ENCODE data around the gene ARHGEF2. TPM values are rescaled to one million over a fixed set of nuclear protein-coding genes. Genes with fewer than 3 reads are reported as not detected.

The ARHGEF2 gene
- total and polyA plus RNA-seq, 9 of the 15 experiments (the other 6 are each of a cell fraction or from before 2014, with no cell fraction given) = 7.1 to 162 (median 62.2) TPM

- POLR2A ChIA-PET = interaction anchor here (0.7 to 1.2 kb wide), 3 partner anchors 18 to 91 kb away, joined by 3 to 4 read pairs (median 3); partner anchors contain the start of gene KHDC4
- TF ChIP-seq RB1 (IDR thresholded peaks at IDR 0.05; ENCODE audit: low read depth) = peak; percentile 30; the same call in 1 of the 2 replicates
- peak in 1 of 2 experiments; percentile 66; a peak in 2 of 4 replicates for TF ChIP-seq MAZ (CRISPR knock-in tag; conservative IDR thresholded peaks at IDR 0.05 in 1 of 2, IDR thresholded peaks at IDR 0.05 in 1 of 2)
- TF ChIP-seq MYC (IDR thresholded peaks at IDR 0.05; ENCODE audit: low read depth, low read length) = 0 out of 2 replicates have a peak, but pooled peaks have one; percentile 48
- TF ChIP-seq MYC (CRISPR knock-in tag; IDR thresholded peaks at IDR 0.05; ENCODE audit: borderline replicate concordance, low read depth) = no peak
- TF ChIP-seq SRF (CRISPR knock-in tag; IDR thresholded peaks at IDR 0.05) = peak in 1 of 2 experiments; percentile 6; a peak in 1 of 4 replicates
- TF ChIP-seq FOXK2 (conservative IDR thresholded peaks at IDR 0.05 in 1 of 2, IDR thresholded peaks at IDR 0.05 in 1 of 2; ENCODE audit: low read depth in 2 of 2) = no peak
- peak; percentile 28; the same call in 1 of the 2 replicates for TF ChIP-seq SMAD4 (CRISPR knock-in tag; conservative IDR thresholded peaks at IDR 0.05)
- 0 out of 2 replicates have a peak, but pooled peaks have one; percentile 3 for TF ChIP-seq STAG1 (CRISPR knock-in tag; IDR thresholded peaks at IDR 0.05; ENCODE audit: borderline replicate concordance)
- TF ChIP-seq HDAC2 (IDR thresholded peaks at IDR 0.05) = 0 out of 2 replicates have a peak, but pooled peaks have one; percentile 11
- TF ChIP-seq SMC3 (conservative IDR thresholded peaks at IDR 0.05; ENCODE audit: insufficient read depth, low read depth, low read length) = peak; percentile 62
- TF ChIP-seq CXXC5 (CRISPR knock-in tag; IDR thresholded peaks at IDR 0.05) = 0 out of 2 replicates have a peak, but pooled peaks have one; percentile 23
- TF ChIP-seq RCOR1 (IDR thresholded peaks at IDR 0.05; ENCODE audit: borderline replicate concordance in 1 of 2, low read depth in 2 of 2, low read length in 2 of 2) = peak in 1 of 2 experiments; percentile 47; a peak in 1 of 4 replicates
- peak; percentile 36 to 64 for TF ChIP-seq RAD21 (CRISPR knock-in tag; conservative IDR thresholded peaks at IDR 0.05 in 1 of 2, IDR thresholded peaks at IDR 0.05 in 1 of 2)
- TF ChIP-seq ZBTB7A (IDR thresholded peaks at IDR 0.05; ENCODE audit: borderline replicate concordance, control insufficient read depth, low read depth, low read length) = peak; percentile 53; the same call in 1 of the 2 replicates
Observed at GRCh38 chr1:156025876-156026275, 47.5 kb upstream of the ARHGEF2 start.

More at GRCh38 chr1:156025876-156026275, 47.5 kb upstream of the ARHGEF2 start:
- 4% methylated on average over 9 of the region's 9 CpGs for WGBS (ENCODE audit: insufficient coverage, low coverage, missing lambda C conversion rate)
- CTCF ChIA-PET (ENCODE audit: low intra/inter-chr PET ratio) = interaction anchor here (0.6 to 0.7 kb wide), 2 partner anchors 40 to 293 kb away, joined by 3 to 5 read pairs; no protein-coding TSS in a partner anchor
- DNase-seq (ENCODE audit: extremely low read depth in 1 of 4, low spot score in 3 of 4) (peak; percentile 47 to 73 (median 64)), FAIRE-seq (peak; percentile 70), ATAC-seq (peak; percentile 99)
- H3K27ac ChIP-seq (ENCODE audit: extremely low read depth, low read depth, low read length) = no peak overlapping the region
- H3K9me1 ChIP-seq (ENCODE audit: control insufficient read depth, insufficient read depth, low read length) = no peaks in the 10 kb centered on the region
- no peaks in the 10 kb centered on the region for H3K9me3 ChIP-seq (replicated peaks; ENCODE audit: control insufficient read depth, insufficient read depth, low read depth, low read length)
- no TSS peak for BruUV-seq (replicated peaks)
- no peaks in the 10 kb centered on the region for H3K27me3 ChIP-seq (ENCODE audit: control insufficient read depth in 2 of 2, insufficient read depth in 2 of 2, low read length in 2 of 2)
- intact Hi-C loops (cut with micrococcal nuclease) = loop anchor here (5.0 kb wide), 1 partner anchor 41 kb away; no protein-coding TSS in a partner anchor
- H3K36me3 ChIP-seq (ENCODE audit: control insufficient read depth, insufficient read depth, low read length) = no peaks in the 10 kb centered on the region
- peaks cover 4 to 6% of the 10 kb centered on the region in 2 experiments; a peak in 3 of 5 replicates for H3K4me1 ChIP-seq (replicated peaks in 1 of 2; ENCODE audit: control insufficient read depth in 2 of 2, insufficient read depth in 2 of 2, low read length in 2 of 2)
- in situ Hi-C loops (cut with MboI) = no loop called here
- peak overlapping the region in 1 of 2 experiments; percentile 83; a peak in 1 of 4 replicates for H3K9ac ChIP-seq (ENCODE audit: insufficient read depth in 1 of 2, low read depth in 2 of 2, low read length in 2 of 2)
- H4K20me1 ChIP-seq (replicated peaks; ENCODE audit: control insufficient read depth, insufficient read depth, low read length) = no peaks in the 10 kb centered on the region
- no peaks in the 10 kb centered on the region for H3K79me2 ChIP-seq (ENCODE audit: control insufficient read depth, insufficient read depth, low read length)
- no peak overlapping the region for H3K4me3 ChIP-seq
- peak overlapping the region; percentile 57 for H3K4me2 ChIP-seq (ENCODE audit: insufficient read depth, low read length)
- H2AFZ ChIP-seq (ENCODE audit: low read depth, low read length) = peak overlapping the region; percentile 79

All from K562 (cell line).